ENCODE results near the gene MAP2. TPM values are rescaled to one million over a fixed set of nuclear protein-coding genes. Genes with fewer than 3 reads are reported as not detected.

The MAP2 gene
- total and polyA plus RNA-seq, 4 donors: 0.70 to 4.2 (median 1.9) TPM

GRCh38 chr2:209619782-209620181 lies 195.9 kb downstream of the MAP2 start:
- H3K27ac ChIP-seq (ENCODE audit: low read depth in 1 of 2, low read length in 2 of 2): no peak overlapping the region
- no peak for DNase-seq (ENCODE audit: low spot score)
- peaks cover 0 to 15% (median 10%) of the 10 kb centered on the region in 4 donors for H3K9me3 ChIP-seq (ENCODE audit: control insufficient read depth in 4 of 4, low read length in 3 of 4)
- no peak overlapping the region for H3K4me3 ChIP-seq (ENCODE audit: low read depth in 1 of 3, low read length in 3 of 3)
- H3K36me3 ChIP-seq (ENCODE audit: control insufficient read depth in 4 of 4, insufficient read depth in 3 of 4, low read depth in 1 of 4, low read length in 3 of 4): no peaks in the 10 kb centered on the region
- TF ChIP-seq HNF4G (IDR thresholded peaks at IDR 0.05) (no peak), TAF1 (conservative IDR thresholded peaks at IDR 0.05) (no peak), ZBTB33 (IDR thresholded peaks at IDR 0.05) (no peak), REST (IDR thresholded peaks at IDR 0.05) (no peak), NR2F2 (IDR thresholded peaks at IDR 0.05) (no peak), RXRA (IDR thresholded peaks at IDR 0.05) (no peak), MAX (IDR thresholded peaks at IDR 0.05) (no peak), FOXA1 (IDR thresholded peaks at IDR 0.05) (no peak), FOXA2 (IDR thresholded peaks at IDR 0.05) (no peak), EGR1 (IDR thresholded peaks at IDR 0.05; ENCODE audit: low read depth in 2 of 2) (no peak), GABPA (IDR thresholded peaks at IDR 0.05 in 1 of 2, conservative IDR thresholded peaks at IDR 0.05 in 1 of 2) (no peak), YY1 (IDR thresholded peaks at IDR 0.05) (no peak), JUND (IDR thresholded peaks at IDR 0.05) (no peak), ATF3 (IDR thresholded peaks at IDR 0.05) (no peak), RAD21 (IDR thresholded peaks at IDR 0.05) (no peak), CTCF (IDR thresholded peaks at IDR 0.05; ENCODE audit: low read depth, low read length, missing input control) (no peak), SP1 (IDR thresholded peaks at IDR 0.05) (no peak)
- H3K9ac ChIP-seq (ENCODE audit: low read depth in 1 of 2, low read length in 2 of 2): no peak overlapping the region
- H3K4me1 ChIP-seq (ENCODE audit: control insufficient read depth in 4 of 4, insufficient read depth in 4 of 4, low read length in 3 of 4): peaks cover 0 to 7% (median 0%) of the 10 kb centered on the region in 4 donors
- no peaks in the 10 kb centered on the region for H3K27me3 ChIP-seq (ENCODE audit: control insufficient read depth in 4 of 4, insufficient read depth in 4 of 4, low read length in 3 of 4)

Data from liver (tissue), 9 donors.